GM23338 (cell line): ENCODE data around the gene TTC14. TPM values are rescaled to one million over a fixed set of nuclear protein-coding genes. Genes with fewer than 3 reads are reported as not detected.

Experiments used
- ATAC-seq: fragments of 200-7000 bp; cut with Tn5 transposase; 3 replicates; pipeline ENCODE4 v1.9.1; 2020
- DNase-seq: peaks from one replicate; pipeline ENCODE4 v3.0.0-alpha.2; 2015; ENCODE audit warnings: low spot score
- H2AFZ ChIP-seq: fragments of 200-600 bp; sonication (generic); 2 replicates; pipeline ENCODE4 v1.8.0; 2016; ENCODE audit warnings: antibody characterized with exemption, mild to moderate bottlenecking, moderate library complexity
- H3F3A ChIP-seq: fragments of 200-600 bp; sonication (generic); replicated peaks from 2 replicates; pipeline ENCODE4 v1.8.0; 2017; ENCODE audit warnings: antibody characterized with exemption, mixed run types, low read depth
- H3K27ac ChIP-seq: fragments of 200-600 bp; sonication (generic); 2 replicates; pipeline ENCODE4 v1.6.1; 2016; ENCODE audit warnings: low read depth
- H3K27me3 ChIP-seq: fragments of 200-600 bp; sonication (generic); 2 replicates; pipeline ENCODE4 v1.8.0; 2016; ENCODE audit warnings: mild to moderate bottlenecking, mixed run types, moderate library complexity; ENCODE audit not compliant: insufficient read depth
- H3K36me3 ChIP-seq: fragments of 200-600 bp; sonication (generic); 2 replicates; pipeline ENCODE4 v1.8.0; 2016; ENCODE audit warnings: mild to moderate bottlenecking; ENCODE audit not compliant: insufficient read depth
- H3K4me1 ChIP-seq: fragments of 200-600 bp; sonication (generic); 2 replicates; pipeline ENCODE4 v1.8.0; 2016; ENCODE audit warnings: mild to moderate bottlenecking, moderate library complexity; ENCODE audit not compliant: insufficient read depth
- H3K4me2 ChIP-seq: fragments of 200-600 bp; sonication (generic); 2 replicates; pipeline ENCODE4 v1.7.1; 2017; ENCODE audit warnings: mixed run types
- H3K4me3 ChIP-seq: fragments of 200-600 bp; sonication (generic); 2 replicates; pipeline ENCODE4 v1.6.1; 2016; ENCODE audit warnings: mixed run types
- H3K79me2 ChIP-seq: fragments of 200-600 bp; sonication (generic); replicated peaks from 2 replicates; pipeline ENCODE4 v1.8.0; 2017; ENCODE audit warnings: mild to moderate bottlenecking; ENCODE audit not compliant: insufficient read depth
- H3K9me2 ChIP-seq: fragments of 200-600 bp; sonication (generic); 2 replicates; pipeline ENCODE4 v1.8.0; 2017; ENCODE audit not compliant: insufficient read depth
- H4K20me1 ChIP-seq: fragments of 200-600 bp; sonication (generic); replicated peaks from 2 replicates; pipeline ENCODE4 v1.8.0; 2017; ENCODE audit warnings: mild to moderate bottlenecking; ENCODE audit not compliant: insufficient read depth
- H3K27ac Mint-ChIP-seq: 2 replicates; pipeline ENCODE4 v1.8.0; 2020; ENCODE audit warnings: inconsistent platforms, mild to moderate bottlenecking, moderate library complexity, mixed read lengths
- H3K27me3 Mint-ChIP-seq: 3 replicates; pipeline ENCODE4 v1.8.0; 2022; ENCODE audit warnings: low read depth, mild to moderate bottlenecking, moderate library complexity, mixed read lengths, inconsistent platforms; ENCODE audit not compliant: insufficient read depth, poor library complexity
- H3K36me3 Mint-ChIP-seq: 3 replicates; pipeline ENCODE4 v1.8.0; 2021; ENCODE audit warnings: low read depth, mild to moderate bottlenecking, inconsistent platforms, moderate library complexity, mixed read lengths
- H3K4me1 Mint-ChIP-seq: 3 replicates; pipeline ENCODE4 v1.8.0; 2020; ENCODE audit warnings: mild to moderate bottlenecking, inconsistent platforms, mixed read lengths
- H3K4me3 Mint-ChIP-seq: 3 replicates; pipeline ENCODE4 v1.8.0; 2021; ENCODE audit warnings: moderate library complexity, mild to moderate bottlenecking, inconsistent platforms, mixed read lengths
- H3K9me3 Mint-ChIP-seq: 3 replicates; pipeline ENCODE4 v1.8.0; 2020; ENCODE audit warnings: moderate library complexity, mild to moderate bottlenecking, inconsistent platforms, mixed read lengths
- EZH2 ChIP-seq: fragments of 200-600 bp; sonication (generic); IDR thresholded peaks from one replicate; pipeline ENCODE4 v1.8.0; 2017; ENCODE audit warnings: antibody characterized with exemption, mild to moderate bottlenecking, low read depth; ENCODE audit not compliant: unreplicated experiment
- JUNB ChIP-seq: IDR thresholded peaks from one replicate; pipeline ENCODE4 v1.6.1; 2016; ENCODE audit warnings: antibody characterized with exemption; ENCODE audit not compliant: unreplicated experiment
- POLR2AphosphoS5 ChIP-seq: IDR thresholded peaks from 2 replicates; pipeline ENCODE4 v1.6.1; 2016; ENCODE audit warnings: antibody characterized with exemption, low read depth
- STAT1 ChIP-seq: IDR thresholded peaks from one replicate; pipeline ENCODE4 v1.6.1; 2016; ENCODE audit warnings: antibody characterized with exemption; ENCODE audit not compliant: unreplicated experiment
- ZNF114 ChIP-seq: fragments of 250-450 bp; sonication (Bioruptor Pico); IDR thresholded peaks from 2 replicates; pipeline ENCODE4 v1.5.0; 2020; ENCODE audit warnings: mild to moderate bottlenecking, moderate library complexity
- ZNF462 ChIP-seq: fragments of 250-450 bp; sonication (Bioruptor Pico); IDR thresholded peaks from 2 replicates; pipeline ENCODE4 v1.5.0; 2020; ENCODE audit warnings: mild to moderate bottlenecking, moderate library complexity
- polyA plus RNA-seq: library from polyadenylated mRNA; unstranded; fragments of >200 nt; fragmentation: Nextera tagmentation; extraction: Ambion mirVana; gene quantifications from 2 replicates; pipeline ENCODE4 v1.2.1, GENCODE V29; 2016
- total RNA-seq: library from RNA; depleted of rRNA; stranded (reverse); fragments of >200 nt; shearing (Covaris generic); gene quantifications from 2 replicates; pipeline ENCODE4 v1.2.3, GENCODE V29; 2014
- TF ChIP-seq, protein P1 (sequence below): IDR thresholded peaks from one replicate; pipeline ENCODE4 v1.6.1; 2018; ENCODE audit warnings: antibody characterized with exemption; ENCODE audit not compliant: unreplicated experiment

Gene TTC14
- total and polyA plus RNA-seq, 2 experiments from 2014 or later = 20.0 to 22.1 TPM

DNA sequence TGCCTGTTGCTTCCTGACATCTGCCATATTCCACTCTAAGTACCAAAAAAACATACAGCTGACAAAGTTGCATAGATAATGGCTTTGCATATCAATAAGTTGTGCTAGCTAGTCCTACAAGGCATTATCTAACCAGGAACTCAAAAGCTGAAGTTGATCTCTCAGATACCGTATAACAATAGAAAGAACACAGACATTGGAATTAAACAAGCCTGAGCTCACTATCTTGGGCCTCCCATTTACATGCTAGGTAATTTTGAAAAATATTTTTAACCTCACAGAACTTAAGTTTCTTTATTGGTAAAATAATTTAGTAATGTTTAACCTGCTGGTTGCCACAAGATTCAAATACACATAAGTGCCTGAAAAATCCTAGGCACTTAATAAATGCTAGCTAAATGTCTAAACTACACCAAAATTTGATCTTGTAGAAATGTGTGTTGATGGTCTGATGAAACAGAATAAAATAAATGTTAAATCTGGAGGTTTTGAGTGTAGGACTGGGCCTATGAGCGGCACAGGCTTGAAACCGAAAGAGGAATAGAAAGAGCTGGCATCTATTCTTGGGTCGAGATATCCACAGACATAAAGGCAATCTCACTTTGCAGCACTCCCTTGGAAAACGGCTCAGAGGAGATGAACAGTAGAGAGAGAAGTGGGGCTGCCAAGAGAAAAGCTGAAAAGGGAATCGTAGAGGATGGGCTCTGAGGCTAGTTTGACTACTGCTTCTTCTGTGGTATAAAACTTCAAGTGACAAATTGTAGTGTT, 29.9 kb upstream of the TTC14 start (continued):
- TF ChIP-seq, protein P1, sequence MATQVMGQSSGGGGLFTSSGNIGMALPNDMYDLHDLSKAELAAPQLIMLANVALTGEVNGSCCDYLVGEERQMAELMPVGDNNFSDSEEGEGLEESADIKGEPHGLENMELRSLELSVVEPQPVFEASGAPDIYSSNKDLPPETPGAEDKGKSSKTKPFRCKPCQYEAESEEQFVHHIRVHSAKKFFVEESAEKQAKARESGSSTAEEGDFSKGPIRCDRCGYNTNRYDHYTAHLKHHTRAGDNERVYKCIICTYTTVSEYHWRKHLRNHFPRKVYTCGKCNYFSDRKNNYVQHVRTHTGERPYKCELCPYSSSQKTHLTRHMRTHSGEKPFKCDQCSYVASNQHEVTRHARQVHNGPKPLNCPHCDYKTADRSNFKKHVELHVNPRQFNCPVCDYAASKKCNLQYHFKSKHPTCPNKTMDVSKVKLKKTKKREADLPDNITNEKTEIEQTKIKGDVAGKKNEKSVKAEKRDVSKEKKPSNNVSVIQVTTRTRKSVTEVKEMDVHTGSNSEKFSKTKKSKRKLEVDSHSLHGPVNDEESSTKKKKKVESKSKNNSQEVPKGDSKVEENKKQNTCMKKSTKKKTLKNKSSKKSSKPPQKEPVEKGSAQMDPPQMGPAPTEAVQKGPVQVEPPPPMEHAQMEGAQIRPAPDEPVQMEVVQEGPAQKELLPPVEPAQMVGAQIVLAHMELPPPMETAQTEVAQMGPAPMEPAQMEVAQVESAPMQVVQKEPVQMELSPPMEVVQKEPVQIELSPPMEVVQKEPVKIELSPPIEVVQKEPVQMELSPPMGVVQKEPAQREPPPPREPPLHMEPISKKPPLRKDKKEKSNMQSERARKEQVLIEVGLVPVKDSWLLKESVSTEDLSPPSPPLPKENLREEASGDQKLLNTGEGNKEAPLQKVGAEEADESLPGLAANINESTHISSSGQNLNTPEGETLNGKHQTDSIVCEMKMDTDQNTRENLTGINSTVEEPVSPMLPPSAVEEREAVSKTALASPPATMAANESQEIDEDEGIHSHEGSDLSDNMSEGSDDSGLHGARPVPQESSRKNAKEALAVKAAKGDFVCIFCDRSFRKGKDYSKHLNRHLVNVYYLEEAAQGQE = no peak
- TF ChIP-seq POLR2AphosphoS5 = no peak
- TF ChIP-seq STAT1 = no peak
- TF ChIP-seq EZH2 = no peak

GRCh38 chr3:180575571-180575970, 26.4 kb upstream of the TTC14 start:
- peaks cover 9% of the 10 kb centered on the region for H3K4me1 Mint-ChIP-seq
- DNase-seq (no peak), ATAC-seq (no peak)
- H3K27ac Mint-ChIP-seq = no peak overlapping the region
- no peaks in the 10 kb centered on the region for H3K9me3 Mint-ChIP-seq
- Histone ChIP-seq H3F3A (no peaks in the 10 kb centered on the region), H3K27ac (no peak overlapping the region), H4K20me1 (no peaks in the 10 kb centered on the region), H3K79me2 (no peaks in the 10 kb centered on the region), H3K36me3 (no peaks in the 10 kb centered on the region), H3K4me1 (peaks cover 9% of the 10 kb centered on the region), H3K27me3 (no peaks in the 10 kb centered on the region), H3K4me3 (no peak overlapping the region), H2AFZ (peak overlapping the region; percentile 35; the same call in 1 of the 2 replicates), H3K4me2 (no peak overlapping the region), H3K9me2 (no peaks in the 10 kb centered on the region)
- peaks cover 2% of the 10 kb centered on the region for H3K27me3 Mint-ChIP-seq
- TF ChIP-seq JUNB (no peak), ZNF462 (CRISPR knock-in tag) (no peak), ZNF114 (CRISPR knock-in tag) (no peak)
- H3K36me3 Mint-ChIP-seq = no peaks in the 10 kb centered on the region
- no peak overlapping the region for H3K4me3 Mint-ChIP-seq
